ENCODE results near the gene NDOR1. TPM values are rescaled to one million over a fixed set of nuclear protein-coding genes. Genes with fewer than 3 reads are reported as not detected.

NDOR1 gene
- total RNA-seq, 1 donor from 2014 or later = 20.5 TPM

DNA sequence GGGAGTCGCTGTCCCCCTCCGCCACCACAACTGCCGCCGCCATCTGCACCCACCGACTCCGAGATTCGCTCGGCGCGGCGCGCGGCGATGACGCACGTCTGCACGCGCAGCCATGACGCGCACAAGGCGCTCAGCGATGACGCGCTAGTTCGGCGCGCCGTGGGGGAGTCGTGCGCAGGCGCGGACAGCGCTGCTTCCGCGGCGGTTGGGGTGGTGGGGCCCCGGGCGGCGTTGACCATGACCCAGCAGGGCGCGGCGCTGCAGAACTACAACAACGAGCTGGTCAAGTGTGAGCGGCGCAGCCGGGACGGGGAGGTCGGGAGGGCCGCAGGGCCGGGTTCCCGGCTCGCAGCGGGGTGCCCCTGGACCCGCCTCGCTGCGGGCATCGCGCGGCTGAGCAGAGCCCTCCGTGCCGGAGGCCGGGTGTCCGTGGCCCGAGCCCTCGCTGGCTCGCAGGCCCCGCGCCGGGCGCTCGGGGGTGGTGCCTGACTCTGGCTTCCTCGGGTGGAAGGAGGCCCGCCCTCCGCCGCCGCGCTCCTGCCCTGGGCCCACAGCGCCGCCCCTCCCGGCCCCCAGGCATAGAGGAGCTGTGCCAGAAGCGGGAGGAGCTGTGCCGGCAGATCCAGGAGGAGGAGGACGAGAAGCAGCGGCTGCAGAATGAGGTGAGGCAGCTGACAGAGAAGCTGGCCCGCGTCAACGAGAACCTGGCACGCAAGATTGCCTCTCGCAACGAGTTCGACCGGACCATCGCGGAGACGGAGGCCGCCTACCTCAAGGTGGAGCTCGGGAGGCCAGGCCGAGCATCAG, 16.8 kb upstream of the NDOR1 start, which contains the start of the genes ANAPC2 and SSNA1:
ANAPC2 (minus strand) TSS at position 71 of the 807 bp plus-strand sequence; CDS start at position 43, 28 bp downstream.
SSNA1 (plus strand) TSS at position 187 of the 807 bp plus-strand sequence; CDS start at position 238, 51 bp downstream.
- H3K27me3 Mint-ChIP-seq (ENCODE audit: unreplicated experiment) = no peaks in the 10 kb centered on the region
- peaks cover 35% of the 10 kb centered on the region for H3K4me1 Mint-ChIP-seq (ENCODE audit: unreplicated experiment)
- peak within 1 kb of the TSS; percentile 91 for H3K4me3 Mint-ChIP-seq (ENCODE audit: unreplicated experiment)
- peak; percentile 98 for DNase-seq (ENCODE audit: extremely low spot score, unreplicated experiment)
- H3K36me3 Mint-ChIP-seq (ENCODE audit: unreplicated experiment) = peaks cover 14% of the 10 kb centered on the region
- TF ChIP-seq, protein P1, sequence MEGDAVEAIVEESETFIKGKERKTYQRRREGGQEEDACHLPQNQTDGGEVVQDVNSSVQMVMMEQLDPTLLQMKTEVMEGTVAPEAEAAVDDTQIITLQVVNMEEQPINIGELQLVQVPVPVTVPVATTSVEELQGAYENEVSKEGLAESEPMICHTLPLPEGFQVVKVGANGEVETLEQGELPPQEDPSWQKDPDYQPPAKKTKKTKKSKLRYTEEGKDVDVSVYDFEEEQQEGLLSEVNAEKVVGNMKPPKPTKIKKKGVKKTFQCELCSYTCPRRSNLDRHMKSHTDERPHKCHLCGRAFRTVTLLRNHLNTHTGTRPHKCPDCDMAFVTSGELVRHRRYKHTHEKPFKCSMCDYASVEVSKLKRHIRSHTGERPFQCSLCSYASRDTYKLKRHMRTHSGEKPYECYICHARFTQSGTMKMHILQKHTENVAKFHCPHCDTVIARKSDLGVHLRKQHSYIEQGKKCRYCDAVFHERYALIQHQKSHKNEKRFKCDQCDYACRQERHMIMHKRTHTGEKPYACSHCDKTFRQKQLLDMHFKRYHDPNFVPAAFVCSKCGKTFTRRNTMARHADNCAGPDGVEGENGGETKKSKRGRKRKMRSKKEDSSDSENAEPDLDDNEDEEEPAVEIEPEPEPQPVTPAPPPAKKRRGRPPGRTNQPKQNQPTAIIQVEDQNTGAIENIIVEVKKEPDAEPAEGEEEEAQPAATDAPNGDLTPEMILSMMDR (IDR thresholded peaks at IDR 0.05) = peak; percentile 41
- no peaks in the 10 kb centered on the region for H3K9me3 Mint-ChIP-seq (ENCODE audit: unreplicated experiment)
- H3K27ac Mint-ChIP-seq (ENCODE audit: unreplicated experiment) = peak within 1 kb of the TSS; percentile 95

DNA sequence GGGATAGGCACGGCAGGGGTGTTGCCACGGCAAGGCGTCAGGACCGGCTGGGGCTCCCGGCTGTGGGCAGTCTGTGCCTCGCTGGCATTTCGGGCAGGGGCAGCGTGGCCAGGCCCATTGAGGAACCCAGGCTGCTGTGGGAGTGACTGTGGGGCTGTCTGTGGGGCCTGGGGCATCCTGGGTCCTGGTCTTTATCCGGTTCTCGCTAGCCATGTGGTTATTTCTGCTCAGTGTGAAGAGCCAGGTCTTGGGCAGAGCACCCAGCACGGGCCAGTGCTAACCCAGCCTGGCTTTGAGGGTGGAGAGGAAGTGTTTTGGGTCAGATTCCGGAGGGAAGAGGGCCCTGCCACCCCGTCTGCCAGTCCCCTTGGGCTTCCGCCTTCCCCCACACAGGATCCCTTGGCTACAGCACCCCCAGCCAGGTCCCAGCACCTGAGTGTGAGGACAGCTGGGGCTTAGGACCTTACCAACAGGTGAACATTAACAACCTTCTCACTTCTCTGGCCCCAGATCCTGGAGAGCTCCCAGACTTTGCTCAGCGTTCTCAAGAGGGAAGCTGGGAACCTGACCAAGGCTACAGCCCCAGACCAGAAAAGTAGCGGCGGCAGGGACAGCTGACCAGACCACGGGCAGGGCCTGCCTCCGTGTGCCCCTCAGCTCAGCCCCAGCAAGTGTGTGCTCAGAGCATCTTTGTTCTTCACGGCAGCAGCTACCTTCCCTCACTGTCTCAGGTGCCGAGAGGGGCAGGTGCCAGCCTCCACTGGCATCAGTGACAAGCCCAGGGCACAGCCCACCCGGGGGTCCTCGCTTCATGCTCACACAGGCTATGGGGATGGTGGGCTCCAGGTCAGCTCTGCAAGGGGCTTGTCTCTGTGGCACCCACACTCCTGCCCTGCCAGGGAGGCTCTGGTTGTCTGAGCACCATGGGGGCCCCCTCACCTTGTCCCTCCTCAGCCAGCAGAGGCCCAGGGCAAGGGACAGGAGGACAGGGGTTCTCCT, 15.9 kb upstream of the NDOR1 start:
- TF ChIP-seq, protein P1 (IDR thresholded peaks at IDR 0.05) = no peak
- Mint-ChIP-seq H3K36me3 (ENCODE audit: unreplicated experiment) (peaks cover 10% of the 10 kb centered on the region), H3K27me3 (ENCODE audit: unreplicated experiment) (no peaks in the 10 kb centered on the region), H3K4me3 (ENCODE audit: unreplicated experiment) (peak overlapping the region; percentile 91), H3K4me1 (ENCODE audit: unreplicated experiment) (peaks cover 35% of the 10 kb centered on the region), H3K27ac (ENCODE audit: unreplicated experiment) (peak overlapping the region; percentile 95), H3K9me3 (ENCODE audit: unreplicated experiment) (no peaks in the 10 kb centered on the region)
- DNase-seq (ENCODE audit: extremely low spot score, unreplicated experiment) = no peak

DNA sequence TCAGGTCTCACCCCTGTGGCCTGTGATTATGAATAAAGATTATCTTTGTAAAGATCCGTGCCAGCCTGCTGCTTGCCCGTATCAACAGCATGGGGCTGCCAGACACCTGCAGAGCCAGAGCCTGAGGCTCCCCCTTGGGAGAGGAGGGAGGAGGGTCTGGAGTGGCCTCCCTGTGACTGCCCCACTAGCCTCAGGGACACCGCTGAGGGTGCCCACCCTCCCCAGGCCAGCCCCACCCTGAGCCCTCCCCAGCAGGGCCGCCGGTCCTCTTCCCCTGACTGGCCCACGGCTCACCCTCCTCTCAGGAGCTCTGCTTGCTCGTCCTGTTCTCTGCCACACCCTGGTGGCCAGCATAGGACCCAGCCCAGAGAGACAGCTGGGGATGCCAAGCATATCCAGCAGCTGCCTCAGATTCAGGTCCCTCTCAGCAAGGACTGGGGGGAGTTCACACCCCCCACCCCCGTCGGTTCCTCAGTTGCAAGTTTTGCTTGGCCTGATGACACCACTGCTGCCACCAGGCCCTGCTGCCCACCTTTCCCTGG, 15.1 kb upstream of the NDOR1 start:
- no peaks in the 10 kb centered on the region for H3K9me3 Mint-ChIP-seq (ENCODE audit: unreplicated experiment)
- no peak for DNase-seq (ENCODE audit: extremely low spot score, unreplicated experiment)
- H3K36me3 Mint-ChIP-seq (ENCODE audit: unreplicated experiment) = peaks cover 10% of the 10 kb centered on the region
- H3K4me1 Mint-ChIP-seq (ENCODE audit: unreplicated experiment) = peaks cover 38% of the 10 kb centered on the region
- TF ChIP-seq, protein P1 (IDR thresholded peaks at IDR 0.05) = no peak
- H3K27me3 Mint-ChIP-seq (ENCODE audit: unreplicated experiment) = no peaks in the 10 kb centered on the region
- H3K4me3 Mint-ChIP-seq (ENCODE audit: unreplicated experiment) = peak overlapping the region; percentile 91
- peak overlapping the region; percentile 69 for H3K27ac Mint-ChIP-seq (ENCODE audit: unreplicated experiment)

DNA sequence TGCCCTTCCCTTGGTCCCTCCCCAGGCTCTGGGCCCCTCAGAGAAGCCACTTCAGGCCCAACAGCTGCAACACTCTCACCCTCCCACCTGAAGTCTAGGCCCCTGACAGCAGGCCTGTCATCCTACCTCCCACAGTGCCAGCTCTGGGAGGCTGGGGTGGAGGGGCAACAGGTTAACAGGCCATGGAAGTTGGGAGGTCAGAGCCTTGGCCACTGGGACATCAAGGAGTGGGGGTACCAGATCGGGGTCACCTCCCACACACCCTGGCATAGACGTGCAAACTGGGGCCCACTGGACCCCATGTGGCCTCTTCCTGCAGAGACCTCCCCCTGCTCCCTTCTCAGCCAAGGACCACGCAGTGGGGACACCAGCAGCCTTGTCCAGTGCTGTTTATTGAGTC, 14.3 kb upstream of the NDOR1 start:
- TF ChIP-seq, protein P1 (IDR thresholded peaks at IDR 0.05) = no peak
- Mint-ChIP-seq H3K9me3 (ENCODE audit: unreplicated experiment) (no peaks in the 10 kb centered on the region), H3K4me3 (ENCODE audit: unreplicated experiment) (peak overlapping the region; percentile 55), H3K36me3 (ENCODE audit: unreplicated experiment) (peaks cover 10% of the 10 kb centered on the region), H3K4me1 (ENCODE audit: unreplicated experiment) (peaks cover 37% of the 10 kb centered on the region), H3K27ac (ENCODE audit: unreplicated experiment) (no peak overlapping the region), H3K27me3 (ENCODE audit: unreplicated experiment) (no peaks in the 10 kb centered on the region)
- no peak for DNase-seq (ENCODE audit: extremely low spot score, unreplicated experiment)
